Inflammatory macrophage (primary cell): ENCODE results near the gene PPP2CA.
"Not testable (repeated sequence)": the region's sequence is repeated elsewhere in the genome, so short reads cannot be mapped to it uniquely, and the experiment has no call there.

Source experiments
- DNase-seq, 2 donors: peaks; one replicate each; pipeline ENCODE4 v3.0.0-alpha.2; 2020 to 2022

Gene PPP2CA

GRCh38 chr5:134188092-134188491 is 37.8 kb downstream of the PPP2CA start:
- no peak for DNase-seq

- DNase-seq, result peak; percentile 78 to 79
Measured at GRCh38 chr5:134184155-134185135, 41.4 kb downstream of the PPP2CA start.

DNA sequence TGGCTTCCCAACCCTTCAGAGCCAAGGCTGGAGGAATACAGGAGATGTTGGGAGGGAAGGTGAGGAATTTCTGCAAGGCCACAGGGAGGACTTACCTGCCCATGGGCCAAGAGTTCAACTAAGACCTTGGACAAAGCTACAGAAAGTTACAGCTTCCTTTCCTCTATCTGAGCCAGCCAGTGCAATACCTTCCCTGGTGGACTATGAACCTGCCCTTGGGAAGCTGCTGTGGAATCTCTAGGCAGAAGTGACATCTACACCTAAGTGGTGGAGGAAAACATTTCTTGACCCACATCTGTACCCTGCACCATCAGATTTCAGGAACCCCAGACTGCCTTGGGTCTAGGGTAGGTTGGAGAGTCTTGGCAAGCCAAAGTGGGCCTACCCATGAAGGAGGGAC is 42.4 kb downstream of the PPP2CA start:
- DNase-seq, result no peak

DNA sequence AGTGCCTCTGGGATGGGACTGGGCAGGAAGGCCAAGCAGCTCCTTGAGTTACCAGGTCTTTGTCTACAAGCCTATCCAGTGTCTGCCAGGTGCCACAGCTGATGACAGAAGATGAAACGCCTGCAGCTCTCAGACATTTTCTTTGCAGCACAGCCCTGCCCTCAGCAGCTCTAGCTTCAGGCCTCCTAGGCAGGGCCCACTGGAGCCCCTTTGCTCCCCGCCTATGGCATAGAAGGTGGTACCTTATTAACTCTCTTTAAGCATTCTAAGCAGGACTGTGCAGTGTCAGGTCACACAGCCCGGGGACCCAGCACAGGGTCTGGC is 47.8 kb downstream of the PPP2CA start:
- DNase-seq, result no peak

DNA sequence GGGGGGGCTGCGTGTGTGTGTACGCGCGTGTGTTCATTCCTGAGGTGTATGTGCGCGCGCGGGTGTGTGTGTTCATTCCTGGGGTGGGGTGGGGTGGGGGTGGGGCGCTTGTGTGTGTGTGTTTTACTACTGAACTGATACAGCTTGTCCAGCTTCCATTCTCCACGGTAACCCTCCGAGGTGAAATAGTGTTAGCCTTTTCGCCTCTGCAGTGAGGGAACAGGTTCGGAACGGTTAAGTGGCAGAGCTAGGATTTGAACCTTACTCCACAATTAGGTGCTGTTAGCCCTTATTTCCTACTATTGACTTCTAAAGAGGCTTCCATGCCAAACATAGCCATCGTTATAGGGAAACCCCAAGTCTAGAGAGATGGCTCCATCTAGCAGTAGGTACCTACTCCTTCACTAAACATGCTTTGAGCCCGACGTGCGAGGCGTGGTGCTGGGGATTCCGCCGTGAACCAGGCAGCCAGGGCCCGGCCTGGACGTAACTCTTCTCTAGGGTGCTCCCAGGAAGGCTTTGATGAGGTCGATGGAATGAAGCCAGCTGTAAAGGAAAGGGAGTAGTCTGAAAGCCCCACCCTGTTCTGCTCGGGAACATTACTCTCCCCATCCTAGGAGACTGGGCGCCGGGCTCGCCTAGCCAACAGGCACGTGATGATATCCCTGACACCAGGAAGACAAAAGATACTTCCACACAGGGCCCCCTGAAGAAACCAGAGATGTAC is 48.3 kb downstream of the PPP2CA start:
- no peak for DNase-seq

GRCh38 chr5:134176511-134177368 is 49.1 kb downstream of the PPP2CA start, which contains the start of gene SKP1:
SKP1 (minus strand) TSS chr5:134176950; CDS start chr5:134174022, 2,928 bp downstream.
- peak; percentile 86 to 91 for DNase-seq

GRCh38 chr5:134175921-134176510 is 49.9 kb downstream of the PPP2CA start:
- DNase-seq, result peak in 1 of 2 donors; percentile 6

DNA sequence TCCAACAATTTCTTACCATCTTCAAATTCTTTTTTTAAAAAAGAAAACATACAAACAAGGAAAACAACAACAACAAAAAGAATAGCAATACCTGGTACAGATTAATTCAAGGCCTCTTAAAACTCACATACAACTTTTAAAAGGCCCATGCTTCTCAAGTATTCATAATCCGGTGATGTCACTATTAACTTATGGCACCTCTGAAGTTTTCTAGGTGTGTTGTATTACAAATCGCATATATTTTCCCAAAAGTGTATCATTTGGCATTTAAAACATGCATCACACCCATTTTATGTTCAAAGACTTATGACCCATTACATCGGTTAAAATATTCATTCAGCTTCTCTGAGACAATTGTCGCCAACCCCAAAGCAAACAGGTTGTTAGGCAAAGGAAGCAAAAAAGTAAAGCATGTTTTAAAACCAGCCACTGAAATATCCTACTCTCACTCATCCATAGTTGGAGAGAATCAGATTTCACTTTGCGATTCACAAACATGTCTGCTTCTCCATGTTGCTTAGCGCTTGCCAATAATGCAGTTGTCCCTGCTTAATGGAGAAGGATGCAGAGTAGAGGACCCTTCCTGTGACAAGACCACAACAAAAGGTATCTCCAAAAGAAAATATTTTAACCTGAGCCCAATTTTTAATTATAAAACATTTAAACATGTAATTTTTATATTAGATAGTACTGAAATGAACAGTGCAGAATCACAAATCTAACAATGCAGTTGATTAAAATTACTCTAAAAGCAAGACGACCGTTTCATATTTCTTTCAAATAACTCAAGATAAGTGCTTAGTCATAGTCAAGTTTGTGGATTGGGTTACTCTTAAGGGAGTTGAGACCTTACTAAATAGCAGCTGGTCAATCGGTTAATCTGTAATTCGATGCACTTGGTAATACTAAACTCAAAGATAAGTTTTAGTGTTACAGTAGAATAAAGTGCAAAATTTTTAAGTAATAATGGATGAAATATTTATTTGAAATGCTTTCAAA is 50.7 kb downstream of the PPP2CA start:
- no peak for DNase-seq

DNA sequence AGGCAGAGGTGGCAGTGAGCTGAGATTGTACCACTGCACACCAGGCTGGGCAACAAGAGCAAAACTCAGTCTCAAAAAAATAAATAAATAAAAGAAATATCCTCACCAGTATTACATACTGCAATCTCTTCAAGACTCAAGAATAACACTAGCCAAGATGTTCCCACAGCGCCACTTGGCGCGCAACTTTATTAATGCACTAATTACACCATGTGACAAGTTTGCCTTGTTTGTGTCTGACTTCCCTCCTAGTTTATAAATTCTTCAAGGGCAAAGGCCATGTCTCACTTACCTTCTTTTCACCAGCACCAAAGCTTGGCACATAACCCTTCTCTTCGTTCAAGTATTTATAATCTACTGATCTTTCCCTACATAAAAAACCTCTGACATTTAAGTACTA is 53.9 kb downstream of the PPP2CA start:
- no peak for DNase-seq

GRCh38 chr5:134162592-134162991 is 63.3 kb downstream of the PPP2CA start:
- DNase-seq, result no peak

GRCh38 chr5:134161513-134162395 is 64.1 kb downstream of the PPP2CA start:
- DNase-seq, result no peak

GRCh38 chr5:134153657-134154056 is 72.2 kb downstream of the PPP2CA start:
- DNase-seq, result no peak

DNA sequence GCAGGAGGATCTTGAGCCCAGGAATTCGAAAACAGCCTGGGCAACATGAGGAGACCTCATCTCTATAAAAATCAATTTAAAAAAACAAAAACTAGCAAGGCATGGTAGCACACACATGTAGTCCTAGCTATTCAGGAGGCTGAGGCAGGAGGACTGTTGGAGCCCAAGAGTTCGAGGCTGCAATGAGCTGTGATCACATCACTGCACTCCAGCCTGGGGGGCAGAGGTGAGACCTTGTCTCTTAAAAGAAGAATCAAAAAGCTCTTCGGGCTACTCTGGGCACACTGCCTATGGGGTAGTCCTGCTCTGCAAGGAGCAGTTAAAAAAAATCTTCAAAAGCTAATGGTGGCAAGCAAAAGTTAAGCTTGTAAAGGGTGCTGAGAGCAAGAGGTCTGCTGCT is 72.6 kb downstream of the PPP2CA start:
- DNase-seq, result no peak

DNA sequence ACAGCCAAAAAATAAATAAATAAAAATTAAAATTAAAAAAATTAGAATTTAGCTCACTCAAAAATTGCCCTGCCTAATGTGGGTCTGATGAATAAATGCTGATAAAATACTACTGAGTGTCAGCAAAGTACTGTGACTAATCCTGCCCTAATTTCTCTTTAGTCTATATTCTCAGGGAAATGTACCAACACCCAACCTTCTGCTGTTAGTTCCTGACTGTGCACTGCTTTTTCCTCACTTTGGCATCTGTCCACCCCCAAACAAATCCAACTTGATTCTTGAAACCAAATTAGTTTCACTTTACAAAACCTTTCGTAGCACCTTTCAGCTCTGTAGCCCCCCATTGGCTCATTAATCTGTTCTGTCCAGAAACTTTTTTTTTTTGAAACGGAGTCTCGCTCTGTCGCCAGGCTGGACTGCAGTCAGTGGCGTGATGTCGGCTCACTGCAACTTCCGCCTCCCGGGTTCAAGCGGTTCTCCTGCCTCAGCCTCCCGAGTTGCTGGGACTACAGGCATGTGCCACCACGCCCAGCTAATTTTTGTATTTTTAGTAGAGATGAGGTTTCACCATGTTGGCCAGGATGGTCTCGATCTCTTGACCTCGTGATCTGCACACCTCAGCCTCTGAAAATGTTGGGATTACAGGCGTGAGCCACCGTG is 73.6 kb downstream of the PPP2CA start:
- DNase-seq, result not testable (repeated sequence)

GRCh38 chr5:134151723-134152122 is 74.2 kb downstream of the PPP2CA start:
- no peak for DNase-seq

DNA sequence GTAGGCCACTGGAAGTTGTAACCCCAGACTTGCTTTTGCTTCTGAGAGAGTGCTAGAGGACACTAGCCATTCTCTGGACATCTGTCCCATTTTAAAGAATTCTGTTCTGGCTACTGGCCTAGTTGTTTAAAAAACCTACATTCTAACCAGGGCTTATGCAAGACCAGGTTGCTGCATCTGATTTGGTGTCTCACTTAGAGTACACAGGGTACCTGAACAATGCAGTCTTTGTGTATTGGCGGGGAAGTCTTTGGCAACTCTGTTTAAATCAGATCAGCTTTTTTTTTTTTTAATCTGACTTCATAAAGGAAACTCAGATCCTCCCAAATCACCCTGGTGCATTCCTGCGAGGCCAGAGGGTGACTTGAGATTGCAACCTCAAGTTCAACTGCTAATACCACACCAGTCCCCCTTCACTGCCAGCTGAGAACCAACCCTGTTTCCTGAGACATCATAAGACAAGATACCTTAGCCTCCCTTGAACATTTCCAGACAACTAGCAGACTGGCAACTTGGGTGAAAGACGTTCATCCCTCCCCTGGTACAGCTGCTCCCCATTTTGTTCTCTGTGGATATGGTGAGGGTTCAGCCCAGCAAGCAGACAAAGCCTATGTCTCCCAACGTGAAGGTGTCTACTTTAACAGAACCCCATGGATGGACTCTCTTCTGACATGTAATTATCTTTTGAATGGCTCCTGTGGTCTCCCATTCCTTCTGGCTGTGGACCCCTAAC is 76.1 kb downstream of the PPP2CA start:
- DNase-seq, result no peak

DNA sequence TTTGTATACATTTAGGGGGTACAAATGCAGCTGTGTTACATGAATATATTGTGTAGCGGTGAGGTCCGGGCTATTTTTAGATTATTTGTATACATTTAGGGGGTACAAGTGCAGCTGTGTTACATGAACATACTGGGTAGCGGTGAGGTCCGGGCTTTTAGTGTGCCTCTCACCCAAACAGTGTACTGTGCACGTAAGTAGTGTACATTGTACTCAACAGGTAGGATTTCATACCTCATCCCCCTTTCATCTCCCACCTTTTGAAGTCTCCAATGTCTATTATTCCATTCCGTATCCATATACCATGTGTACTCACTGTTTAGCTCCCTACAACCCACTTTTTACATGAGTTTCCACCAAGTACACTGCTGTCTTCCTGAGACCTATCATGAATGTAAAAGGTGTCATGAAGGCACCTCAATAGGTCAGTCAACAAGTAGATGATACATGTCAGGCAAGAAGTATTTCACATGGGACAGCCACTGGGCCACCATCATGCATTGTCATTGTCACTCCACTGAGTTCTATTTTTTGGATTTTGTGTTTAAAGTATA is 76.8 kb downstream of the PPP2CA start:
- no peak for DNase-seq

- DNase-seq, result no peak
Measured at GRCh38 chr5:134148316-134148715, 77.6 kb downstream of the PPP2CA start.
